ENCODE data around the gene RPL18. TPM values are rescaled to one million over a fixed set of nuclear protein-coding genes. Genes with fewer than 3 reads are reported as not detected.
A peak's percentile ranks its signal among the peaks of the same experiment; 100 is the strongest.

Gene RPL18
- 1,548 and 1,575 TPM in 2 replicates for total RNA-seq

- TF ChIP-seq, protein P1, sequence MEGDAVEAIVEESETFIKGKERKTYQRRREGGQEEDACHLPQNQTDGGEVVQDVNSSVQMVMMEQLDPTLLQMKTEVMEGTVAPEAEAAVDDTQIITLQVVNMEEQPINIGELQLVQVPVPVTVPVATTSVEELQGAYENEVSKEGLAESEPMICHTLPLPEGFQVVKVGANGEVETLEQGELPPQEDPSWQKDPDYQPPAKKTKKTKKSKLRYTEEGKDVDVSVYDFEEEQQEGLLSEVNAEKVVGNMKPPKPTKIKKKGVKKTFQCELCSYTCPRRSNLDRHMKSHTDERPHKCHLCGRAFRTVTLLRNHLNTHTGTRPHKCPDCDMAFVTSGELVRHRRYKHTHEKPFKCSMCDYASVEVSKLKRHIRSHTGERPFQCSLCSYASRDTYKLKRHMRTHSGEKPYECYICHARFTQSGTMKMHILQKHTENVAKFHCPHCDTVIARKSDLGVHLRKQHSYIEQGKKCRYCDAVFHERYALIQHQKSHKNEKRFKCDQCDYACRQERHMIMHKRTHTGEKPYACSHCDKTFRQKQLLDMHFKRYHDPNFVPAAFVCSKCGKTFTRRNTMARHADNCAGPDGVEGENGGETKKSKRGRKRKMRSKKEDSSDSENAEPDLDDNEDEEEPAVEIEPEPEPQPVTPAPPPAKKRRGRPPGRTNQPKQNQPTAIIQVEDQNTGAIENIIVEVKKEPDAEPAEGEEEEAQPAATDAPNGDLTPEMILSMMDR (IDR thresholded peaks at IDR 0.05; ENCODE audit: insufficient read depth, low read depth, low read length): no peak
- H3K4me3 ChIP-seq (ENCODE audit: low read depth, low read length): peak within 1 kb of the TSS; percentile 93
- peak; percentile 100 for DNase-seq (ENCODE audit: low read depth)
These were observed at the start of gene RPL18, which contains the start of gene SPHK2 for GRCh38 chr19:48618916-48619691. Gene RPL18 (minus strand): TSS chr19:48619178. CDS start chr19:48619143, 35 bp downstream. Gene SPHK2 (plus strand): TSS chr19:48619506. CDS start chr19:48620515, 1,009 bp downstream.

GRCh38 chr19:48668761-48669160 lies 49.8 kb upstream of the RPL18 start:
- DNase-seq (ENCODE audit: low read depth): no peak
- TF ChIP-seq, protein P1 (IDR thresholded peaks at IDR 0.05; ENCODE audit: insufficient read depth, low read depth, low read length): no peak
- no peak overlapping the region for H3K4me3 ChIP-seq (ENCODE audit: low read depth, low read length)

GRCh38 chr19:48668332-48668731 lies 49.4 kb upstream of the RPL18 start:
- no peak overlapping the region for H3K4me3 ChIP-seq (ENCODE audit: low read depth, low read length)
- TF ChIP-seq, protein P1 (IDR thresholded peaks at IDR 0.05; ENCODE audit: insufficient read depth, low read depth, low read length): no peak
- DNase-seq (ENCODE audit: low read depth): no peak

DNA sequence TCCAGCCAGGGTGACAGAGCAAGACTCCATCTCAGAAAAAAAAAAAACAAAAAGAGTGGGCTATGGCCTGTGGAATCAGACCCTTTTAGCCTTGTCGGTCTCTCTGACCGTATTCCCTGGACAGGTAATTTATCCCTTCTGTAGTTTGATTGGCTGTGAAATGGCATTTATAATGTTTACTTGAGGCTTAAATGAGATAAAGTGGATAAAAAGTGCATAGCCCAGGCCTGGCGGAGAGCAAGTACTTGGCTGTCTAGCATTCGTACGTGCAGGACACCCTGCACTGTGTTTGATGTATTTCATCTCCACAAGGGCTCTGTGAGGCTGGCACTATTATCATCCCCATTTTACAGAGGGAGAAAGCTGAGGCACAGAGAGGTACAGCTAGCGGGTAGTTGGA lies 46.8 kb upstream of the RPL18 start:
- TF ChIP-seq, protein P1 (IDR thresholded peaks at IDR 0.05; ENCODE audit: insufficient read depth, low read depth, low read length): no peak
- DNase-seq (ENCODE audit: low read depth): no peak
- H3K4me3 ChIP-seq (ENCODE audit: low read depth, low read length): no peak overlapping the region

- TF ChIP-seq, protein P1 (IDR thresholded peaks at IDR 0.05; ENCODE audit: insufficient read depth, low read depth, low read length): no peak
- no peak overlapping the region for H3K4me3 ChIP-seq (ENCODE audit: low read depth, low read length)
- DNase-seq (ENCODE audit: low read depth): no peak
These were observed 45.5 kb upstream of the RPL18 start for GRCh38 chr19:48664476-48664875.

DNA sequence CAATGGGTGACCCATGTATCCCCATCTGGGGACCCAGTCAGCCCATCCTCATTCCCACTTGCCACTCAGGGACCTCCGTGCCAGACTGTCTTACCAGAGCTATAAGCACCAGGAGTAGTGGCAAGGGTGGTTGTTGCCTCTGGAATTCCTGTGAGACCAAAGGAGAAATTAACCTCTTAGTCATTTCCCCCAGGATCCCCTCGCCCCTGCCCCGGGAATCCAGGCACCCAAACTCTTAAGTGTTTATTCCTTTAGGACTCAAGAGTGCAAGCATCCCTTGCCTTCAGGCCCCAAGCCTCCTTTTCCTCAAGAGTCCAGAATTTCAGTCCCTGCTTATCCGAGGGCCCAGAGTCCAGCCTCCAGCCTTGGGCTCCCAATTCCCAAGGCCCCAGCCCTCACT lies 44.7 kb upstream of the RPL18 start:
- no peak for DNase-seq (ENCODE audit: low read depth)
- no peak overlapping the region for H3K4me3 ChIP-seq (ENCODE audit: low read depth, low read length)

More for the DNA sequence above, 44.7 kb upstream of the RPL18 start:
- TF ChIP-seq, protein P1 (IDR thresholded peaks at IDR 0.05; ENCODE audit: insufficient read depth, low read depth, low read length): no peak

Measured in fibroblast of villous mesenchyme (primary cell).